GM18868 (cell line): ENCODE data around the gene TXNRD2.
"Not testable (repeated sequence)": the region's sequence is repeated elsewhere in the genome, so short reads cannot be mapped to it uniquely, and the experiment has no call there.

Source experiments
- ATAC-seq: cut with Tn5 transposase; IDR thresholded peaks from one replicate; pipeline ENCODE4 v1.9.1; 2021; ENCODE audit warnings: mild to moderate bottlenecking, moderate library complexity; ENCODE audit not compliant: unreplicated experiment

The TXNRD2 gene

GRCh38 chr22:19955241-19956128 is 13.9 kb upstream of the TXNRD2 start:
- ATAC-seq, result no peak

GRCh38 chr22:19951346-19951745 is 9.7 kb upstream of the TXNRD2 start:
- ATAC-seq, result no peak

GRCh38 chr22:19948057-19948760 is 6.6 kb upstream of the TXNRD2 start:
- ATAC-seq, result no peak

GRCh38 chr22:19943082-19944026 is 1.7 kb upstream of the TXNRD2 start:
- no peak for ATAC-seq

GRCh38 chr22:19942157-19943081 is 801 bp upstream of the TXNRD2 start:
- ATAC-seq, result no peak

- ATAC-seq, result no peak
These were observed 868 bp downstream of the TXNRD2 start for GRCh38 chr22:19940536-19941364.

- ATAC-seq, result no peak
These were observed 3.8 kb downstream of the TXNRD2 start for GRCh38 chr22:19937616-19938473.

GRCh38 chr22:19936513-19936912 is 5.1 kb downstream of the TXNRD2 start:
- ATAC-seq, result no peak

- ATAC-seq, result not testable (repeated sequence)
These were observed 6.4 kb downstream of the TXNRD2 start for GRCh38 chr22:19935123-19935718.

GRCh38 chr22:19933341-19934241 is 8.0 kb downstream of the TXNRD2 start:
- ATAC-seq, result no peak

GRCh38 chr22:19932367-19933206 is 9.0 kb downstream of the TXNRD2 start:
- ATAC-seq, result no peak

- no peak for ATAC-seq
These were observed 10.1 kb downstream of the TXNRD2 start for GRCh38 chr22:19931514-19931913.

GRCh38 chr22:19930551-19931486 is 10.8 kb downstream of the TXNRD2 start:
- ATAC-seq, result no peak
